Activated T-helper 17 cell treated with anti-CD3 and anti-CD28 coated beads, Interleukin-2, amount 50 U/mL, for 72 hours (primary cell): ENCODE data around the gene WTIP. TPM values are rescaled to one million over a fixed set of nuclear protein-coding genes. Genes with fewer than 3 reads are reported as not detected.

Experiments used
- ATAC-seq: fragments of 150-1000 bp; cut with Tn5 transposase; replicated peaks from 2 replicates; pipeline ENCODE4 v1.10.0; 2021; ENCODE audit warnings: mild to moderate bottlenecking, moderate library complexity
- H3K27ac Mint-ChIP-seq: one replicate; pipeline ENCODE4 v1.8.0; 2022; ENCODE audit warnings: mixed read lengths
- H3K27me3 Mint-ChIP-seq: one replicate; pipeline ENCODE4 v1.8.0; 2022; ENCODE audit warnings: mixed read lengths
- H3K36me3 Mint-ChIP-seq: one replicate; pipeline ENCODE4 v1.8.0; 2022; ENCODE audit warnings: low read depth, mild to moderate bottlenecking, mixed read lengths
- H3K4me1 Mint-ChIP-seq: one replicate; pipeline ENCODE4 v1.8.0; 2022; ENCODE audit warnings: mixed read lengths
- H3K4me3 Mint-ChIP-seq: one replicate; pipeline ENCODE4 v1.8.0; 2022; ENCODE audit warnings: mild to moderate bottlenecking, mixed read lengths
- H3K9me3 Mint-ChIP-seq: one replicate; pipeline ENCODE4 v1.8.0; 2022; ENCODE audit warnings: mixed read lengths
- total RNA-seq, 2 donors: library from RNA; stranded (reverse); gene quantifications; one replicate each; pipeline ENCODE4 v1.2.3, GENCODE V29; 2022

The WTIP gene
- total RNA-seq, 2 donors from 2014 or later, result 0.82 to 1.9 TPM

- Mint-ChIP-seq H3K4me3 (no peak overlapping the region), H3K27ac (no peak overlapping the region), H3K4me1 (no peaks in the 10 kb centered on the region), H3K27me3 (peaks cover 12% of the 10 kb centered on the region), H3K36me3 (no peaks in the 10 kb centered on the region), H3K9me3 (no peaks in the 10 kb centered on the region)
- no peak for ATAC-seq
Measured at GRCh38 chr19:34489175-34489574, 7.6 kb downstream of the WTIP start.

DNA sequence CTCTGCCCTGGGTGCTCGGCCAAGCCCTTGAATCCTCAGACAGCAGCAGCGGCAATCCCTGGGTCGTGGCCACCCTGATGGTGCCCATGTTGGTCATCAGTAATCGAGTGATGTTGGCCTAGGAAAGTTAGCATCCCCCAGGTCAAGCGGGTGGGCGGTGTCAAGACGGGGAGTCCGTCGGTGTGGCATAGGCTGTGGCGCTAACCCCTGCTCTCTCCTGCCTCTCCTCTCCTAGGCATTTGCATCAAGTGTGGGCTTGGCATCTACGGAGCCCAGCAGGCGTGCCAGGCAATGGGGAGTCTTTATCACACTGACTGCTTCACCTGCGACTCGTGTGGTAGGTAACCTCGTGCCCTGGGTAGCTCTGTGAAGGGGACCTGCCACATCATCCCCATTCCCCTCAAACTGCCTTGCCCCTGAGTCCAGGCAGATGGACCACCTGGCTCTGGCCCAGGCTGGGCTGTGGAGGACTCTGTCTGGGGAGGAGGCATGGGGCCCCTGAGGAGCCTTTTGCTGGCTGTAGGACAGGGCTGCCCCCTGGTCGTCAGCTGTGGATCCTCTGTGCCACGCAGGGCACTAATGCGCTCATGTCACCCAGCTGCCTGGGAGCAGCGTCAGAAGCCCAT, 8.7 kb downstream of the WTIP start:
- no peak overlapping the region for H3K4me3 Mint-ChIP-seq
- H3K36me3 Mint-ChIP-seq, result no peaks in the 10 kb centered on the region
- H3K4me1 Mint-ChIP-seq, result no peaks in the 10 kb centered on the region
- no peaks in the 10 kb centered on the region for H3K9me3 Mint-ChIP-seq
- no peak overlapping the region for H3K27ac Mint-ChIP-seq
- peaks cover 9% of the 10 kb centered on the region for H3K27me3 Mint-ChIP-seq
- no peak for ATAC-seq

- Mint-ChIP-seq H3K9me3 (no peaks in the 10 kb centered on the region), H3K4me3 (no peak overlapping the region), H3K4me1 (no peaks in the 10 kb centered on the region), H3K27ac (no peak overlapping the region), H3K27me3 (no peaks in the 10 kb centered on the region), H3K36me3 (no peaks in the 10 kb centered on the region)
- ATAC-seq, result no peak
Measured at GRCh38 chr19:34493038-34493648, 11.6 kb downstream of the WTIP start.

DNA sequence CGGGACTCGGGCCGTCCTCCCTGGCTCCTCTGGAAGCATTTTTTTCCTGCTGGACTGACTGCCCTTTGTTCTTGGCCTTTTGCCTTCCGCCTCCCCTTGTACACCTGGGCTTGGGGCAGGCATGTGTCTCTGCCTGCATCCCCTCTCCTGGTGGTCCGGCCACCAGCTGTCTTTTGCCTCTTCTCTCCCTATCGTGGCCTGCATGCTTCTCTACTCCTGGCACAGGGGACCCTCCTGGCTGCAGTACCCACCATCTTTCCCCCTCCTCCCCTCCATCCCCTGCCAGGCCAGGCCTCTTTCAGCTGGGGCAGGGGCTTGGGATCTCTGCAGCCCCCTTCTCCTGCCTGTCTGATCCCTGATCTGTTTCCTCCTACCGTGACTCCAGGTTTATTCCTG, 12.1 kb downstream of the WTIP start:
- H3K4me3 Mint-ChIP-seq, result no peak overlapping the region
- H3K27ac Mint-ChIP-seq, result no peak overlapping the region
- no peaks in the 10 kb centered on the region for H3K4me1 Mint-ChIP-seq
- H3K36me3 Mint-ChIP-seq, result no peaks in the 10 kb centered on the region
- no peak for ATAC-seq
- H3K27me3 Mint-ChIP-seq, result no peaks in the 10 kb centered on the region
- no peaks in the 10 kb centered on the region for H3K9me3 Mint-ChIP-seq

GRCh38 chr19:34494601-34495000, 13.0 kb downstream of the WTIP start:
- H3K4me3 Mint-ChIP-seq, result no peak overlapping the region
- no peak for ATAC-seq

GRCh38 chr19:34495416-34495815, 13.9 kb downstream of the WTIP start:
- no peak overlapping the region for H3K4me3 Mint-ChIP-seq
- ATAC-seq, result no peak
- no peaks in the 10 kb centered on the region for H3K27me3 Mint-ChIP-seq
- no peaks in the 10 kb centered on the region for H3K9me3 Mint-ChIP-seq
- H3K27ac Mint-ChIP-seq, result no peak overlapping the region
- H3K36me3 Mint-ChIP-seq, result no peaks in the 10 kb centered on the region
- no peaks in the 10 kb centered on the region for H3K4me1 Mint-ChIP-seq

More at GRCh38 chr19:34494601-34495000, 13.0 kb downstream of the WTIP start:
- Mint-ChIP-seq H3K36me3 (no peaks in the 10 kb centered on the region), H3K27ac (no peak overlapping the region), H3K9me3 (no peaks in the 10 kb centered on the region), H3K4me1 (no peaks in the 10 kb centered on the region), H3K27me3 (no peaks in the 10 kb centered on the region)

GRCh38 chr19:34497112-34497805, 15.7 kb downstream of the WTIP start:
- Mint-ChIP-seq H3K27me3 (no peaks in the 10 kb centered on the region), H3K36me3 (no peaks in the 10 kb centered on the region), H3K9me3 (no peaks in the 10 kb centered on the region), H3K27ac (no peak overlapping the region), H3K4me1 (no peaks in the 10 kb centered on the region), H3K4me3 (no peak overlapping the region)
- ATAC-seq, result no peak

DNA sequence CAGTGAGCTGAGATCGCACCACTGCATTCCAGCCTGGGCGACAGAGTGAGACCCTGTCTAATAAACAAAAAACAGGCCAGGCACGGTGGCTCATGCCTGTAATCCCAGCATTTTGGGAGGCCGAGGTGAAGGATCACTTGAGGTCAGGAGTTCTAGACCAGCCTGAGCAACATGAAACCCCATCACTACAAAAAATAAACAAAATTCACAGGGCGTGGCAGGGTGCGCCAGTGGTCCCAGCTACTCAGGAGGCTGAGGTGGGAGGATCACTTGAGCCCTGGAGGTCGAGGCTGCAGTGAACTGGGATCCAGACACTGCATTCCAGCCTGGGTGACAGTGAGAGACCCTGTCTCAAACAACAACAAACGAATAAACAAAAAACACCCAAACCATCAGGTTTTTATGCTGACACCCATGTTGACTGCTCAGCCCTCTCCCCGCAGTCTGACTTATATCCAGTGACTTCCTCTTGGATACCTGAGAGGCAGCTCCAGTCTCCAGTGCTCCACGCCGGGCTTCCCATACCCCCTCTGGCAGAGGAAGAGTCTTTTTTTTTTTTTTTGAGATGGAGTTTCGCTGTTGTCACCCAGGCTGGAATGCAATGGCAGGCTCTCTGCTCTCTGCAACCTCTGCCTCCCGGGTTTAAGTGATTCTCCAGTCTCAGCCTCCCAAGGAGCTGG, 17.7 kb downstream of the WTIP start:
- H3K4me1 Mint-ChIP-seq, result no peaks in the 10 kb centered on the region
- no peaks in the 10 kb centered on the region for H3K9me3 Mint-ChIP-seq
- ATAC-seq, result no peak
- H3K27me3 Mint-ChIP-seq, result no peaks in the 10 kb centered on the region
- no peak overlapping the region for H3K27ac Mint-ChIP-seq
- H3K4me3 Mint-ChIP-seq, result peak overlapping the region; percentile 55
- no peaks in the 10 kb centered on the region for H3K36me3 Mint-ChIP-seq

DNA sequence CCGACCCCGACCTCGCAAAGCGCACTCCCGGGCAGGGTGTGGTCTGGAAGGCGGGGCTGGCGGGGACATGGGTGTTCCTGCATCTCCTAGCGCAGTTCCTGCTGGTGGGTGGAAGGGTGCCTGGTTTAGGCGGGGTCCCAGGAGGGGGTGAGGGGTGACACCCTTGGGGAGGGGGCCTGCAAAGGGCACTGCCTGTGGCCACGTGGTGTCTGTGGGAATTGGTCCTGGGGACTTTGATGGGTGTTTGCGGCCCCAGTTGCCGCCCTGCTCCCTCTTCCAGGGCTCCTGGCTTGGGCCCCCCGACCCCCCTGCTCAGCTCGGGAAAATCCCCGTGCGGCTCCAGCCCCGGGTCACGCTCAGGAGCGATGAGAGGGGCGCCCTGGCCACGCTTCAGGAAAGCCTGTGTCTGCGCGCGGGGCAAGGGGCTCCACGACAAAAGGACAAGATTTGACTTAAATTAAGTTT, 19.1 kb downstream of the WTIP start:
- no peaks in the 10 kb centered on the region for H3K27me3 Mint-ChIP-seq
- peak overlapping the region; percentile 55 for H3K4me3 Mint-ChIP-seq
- H3K27ac Mint-ChIP-seq, result no peak overlapping the region
- no peak for ATAC-seq
- H3K4me1 Mint-ChIP-seq, result no peaks in the 10 kb centered on the region
- H3K36me3 Mint-ChIP-seq, result no peaks in the 10 kb centered on the region
- H3K9me3 Mint-ChIP-seq, result no peaks in the 10 kb centered on the region

- ATAC-seq, result peak; percentile 92
- no peaks in the 10 kb centered on the region for H3K27me3 Mint-ChIP-seq
- no peaks in the 10 kb centered on the region for H3K36me3 Mint-ChIP-seq
- no peaks in the 10 kb centered on the region for H3K4me1 Mint-ChIP-seq
- no peaks in the 10 kb centered on the region for H3K9me3 Mint-ChIP-seq
- H3K4me3 Mint-ChIP-seq, result peak overlapping the region; percentile 55
- H3K27ac Mint-ChIP-seq, result no peak overlapping the region
Measured at GRCh38 chr19:34501339-34502320, 20.1 kb downstream of the WTIP start.

DNA sequence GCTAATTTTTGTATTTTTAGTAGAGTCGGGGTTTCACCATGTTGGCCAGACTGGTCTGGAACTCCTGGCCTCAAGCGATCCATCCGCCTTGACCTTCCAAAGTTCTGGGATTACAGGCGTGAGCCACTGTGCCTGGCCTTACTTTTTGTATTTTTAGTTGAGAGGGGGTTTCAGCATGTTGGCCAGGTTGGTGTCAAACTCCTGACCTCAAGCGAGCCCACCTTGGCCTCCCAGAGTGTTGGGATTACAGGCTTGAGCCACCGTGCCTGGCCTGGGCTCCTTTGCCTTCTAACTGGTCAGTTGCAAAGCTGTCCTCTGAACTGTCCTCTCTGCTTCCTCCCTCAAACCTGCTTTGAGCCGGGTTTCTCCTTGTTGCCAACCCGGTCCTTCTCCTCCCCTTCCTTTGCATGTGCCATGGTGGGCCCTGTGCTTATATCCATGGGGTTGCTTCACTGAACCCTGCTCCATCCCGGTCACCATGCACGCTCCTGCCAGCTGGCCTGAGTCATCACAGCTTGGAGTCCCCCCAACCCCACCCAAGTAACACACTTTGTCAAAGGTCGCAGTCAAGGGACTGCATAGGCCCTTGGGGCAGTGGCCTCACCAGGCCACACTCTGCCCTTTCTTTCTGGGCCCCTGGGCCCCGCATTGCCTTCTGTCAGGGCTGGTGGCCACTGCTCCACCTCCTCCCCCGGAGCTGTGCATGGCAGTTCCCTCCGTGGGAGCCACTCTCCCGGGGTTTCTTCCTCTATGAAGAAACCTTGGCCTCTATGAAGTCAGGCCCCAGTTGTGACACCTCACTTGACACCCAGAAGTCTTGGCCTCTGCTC, 21.2 kb downstream of the WTIP start:
- Mint-ChIP-seq H3K27me3 (peaks cover 4% of the 10 kb centered on the region), H3K36me3 (no peaks in the 10 kb centered on the region), H3K4me3 (no peak overlapping the region), H3K27ac (no peak overlapping the region), H3K9me3 (no peaks in the 10 kb centered on the region), H3K4me1 (no peaks in the 10 kb centered on the region)
- ATAC-seq, result no peak

DNA sequence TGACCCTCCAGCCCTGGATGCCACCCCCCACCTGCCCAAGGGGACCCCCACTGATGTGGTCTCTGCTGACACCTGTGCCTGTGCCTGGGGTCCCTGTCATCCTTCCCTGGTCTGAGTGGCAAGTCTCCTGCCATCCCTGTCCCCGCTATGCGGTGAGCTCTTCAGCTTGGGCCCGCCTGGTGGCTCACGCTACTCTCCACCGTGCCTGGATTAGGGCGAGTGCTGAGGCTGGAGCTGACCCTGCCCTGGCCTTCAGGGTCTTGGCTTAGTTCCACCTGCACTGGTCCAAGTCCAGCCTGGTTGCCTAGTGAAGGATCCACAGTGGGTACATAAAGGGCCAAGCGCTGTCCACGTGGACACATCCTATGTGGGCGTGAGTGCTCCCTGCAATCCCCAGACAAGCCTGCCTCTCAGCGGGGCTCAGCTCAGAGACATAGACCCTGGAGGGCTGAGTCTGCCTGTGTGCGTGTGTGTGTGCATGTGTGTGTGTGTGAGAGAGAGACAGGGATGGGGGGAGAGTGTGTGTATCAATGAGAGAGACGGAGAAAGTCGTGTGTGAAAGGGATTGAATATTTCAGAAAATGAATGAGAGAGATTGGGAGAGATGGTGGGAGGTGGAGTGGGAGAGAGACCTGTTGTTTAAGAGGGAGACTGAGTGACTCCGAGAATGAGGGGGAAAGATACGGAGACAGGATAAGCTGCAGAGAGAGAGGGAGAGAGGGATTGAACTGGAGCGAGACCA, 22.1 kb downstream of the WTIP start:
- H3K27me3 Mint-ChIP-seq, result peaks cover 4% of the 10 kb centered on the region
- no peaks in the 10 kb centered on the region for H3K4me1 Mint-ChIP-seq
- H3K4me3 Mint-ChIP-seq, result no peak overlapping the region
- ATAC-seq, result no peak
- no peaks in the 10 kb centered on the region for H3K9me3 Mint-ChIP-seq
- no peak overlapping the region for H3K27ac Mint-ChIP-seq
- no peaks in the 10 kb centered on the region for H3K36me3 Mint-ChIP-seq
